SKM-1 treated with dmso at 0.1 percent for 144 hours (cell line): Measurements from ENCODE around the gene OXCT2.
"Not testable (repeated sequence)": the region's sequence is repeated elsewhere in the genome, so short reads cannot be mapped to it uniquely, and the experiment has no call there.

ENCODE experiments used
- DNase-seq: peaks from one replicate; lab custom pipeline; 2025; ENCODE audit not compliant: unreplicated experiment; lab: John Stamatoyannopoulos, UW

Gene OXCT2

GRCh38 chr1:39771022-39771532 is at the start of gene OXCT2:
TSS of gene OXCT2 (minus strand) at chr1:39771348. CDS start at chr1:39771255, 93 bp downstream.
- DNase-seq, result not testable (repeated sequence)

- no peak for DNase-seq
Measured at GRCh38 chr1:39819091-39819812, 48.1 kb upstream of the OXCT2 start.

GRCh38 chr1:39818482-39818881 is 47.3 kb upstream of the OXCT2 start:
- DNase-seq, result no peak

GRCh38 chr1:39817091-39817932 is 46.2 kb upstream of the OXCT2 start:
- DNase-seq, result peak; percentile 81

GRCh38 chr1:39816415-39817090 is 45.4 kb upstream of the OXCT2 start:
- DNase-seq, result peak; percentile 54

GRCh38 chr1:39812913-39813312 is 41.8 kb upstream of the OXCT2 start:
- DNase-seq, result no peak

GRCh38 chr1:39808784-39809517 is 37.8 kb upstream of the OXCT2 start:
- no peak for DNase-seq

GRCh38 chr1:39805385-39805784 is 34.2 kb upstream of the OXCT2 start:
- DNase-seq, result no peak

- DNase-seq, result no peak
Measured at GRCh38 chr1:39802496-39803260, 31.5 kb upstream of the OXCT2 start.

- DNase-seq, result no peak
Measured at GRCh38 chr1:39800471-39800835, 29.3 kb upstream of the OXCT2 start.

- DNase-seq, result peak; percentile 19
Measured at GRCh38 chr1:39799770-39800470, 28.8 kb upstream of the OXCT2 start.

GRCh38 chr1:39798859-39799769 is 28.0 kb upstream of the OXCT2 start:
- DNase-seq, result not testable (repeated sequence)

- no peak for DNase-seq
Measured at GRCh38 chr1:39795651-39796050, 24.5 kb upstream of the OXCT2 start.

- DNase-seq, result no peak
Measured at GRCh38 chr1:39791838-39792237, 20.7 kb upstream of the OXCT2 start.

GRCh38 chr1:39789571-39790110 is 18.5 kb upstream of the OXCT2 start:
- DNase-seq, result no peak

GRCh38 chr1:39788758-39789570 is 17.8 kb upstream of the OXCT2 start, which contains the start of gene BMP8B:
TSS of gene BMP8B (minus strand) at chr1:39788865. CDS start at chr1:39788485, 380 bp downstream.
- DNase-seq, result peak; percentile 53

GRCh38 chr1:39788426-39788757 is 17.2 kb upstream of the OXCT2 start:
- no peak for DNase-seq
